Esophagus squamous epithelium (tissue), 5 donors: Measurements from ENCODE around the gene CATSPERB. TPM values are rescaled to one million over a fixed set of nuclear protein-coding genes. Genes with fewer than 3 reads are reported as not detected.

Experiments
- DNase-seq: peaks from one replicate; lab custom pipeline; 2025; lab: John Stamatoyannopoulos, UW
- H3K27ac ChIP-seq, 4 donors: fragments of 200-600 bp; sonication (generic); one replicate each; pipeline ENCODE4 v1.5.1; 2016 to 2019; ENCODE audit warnings: mild to moderate bottlenecking in 1 of 4
- H3K27me3 ChIP-seq, 4 donors: fragments of 200-600 bp; sonication (generic); 1 replicate in 3 of 4; 2 replicates in 1 of 4; pipeline versions ENCODE4 v1.5.1 to v1.6.0; 2017 to 2021; ENCODE audit warnings: antibody characterized with exemption in 1 of 4
- H3K36me3 ChIP-seq, 3 donors: fragments of 200-600 bp; sonication (generic); one replicate each; pipeline ENCODE4 v1.5.1; 2016 to 2019
- H3K4me1 ChIP-seq, 3 donors: fragments of 200-600 bp; sonication (generic); one replicate each; pipeline ENCODE4 v1.5.1; 2017 to 2019
- H3K4me3 ChIP-seq, 4 donors: fragments of 200-600 bp; sonication (generic); 1 replicate in 3 of 4; 2 replicates in 1 of 4; pipeline ENCODE4 v1.5.1; 2016 to 2019; ENCODE audit warnings: mild to moderate bottlenecking in 2 of 4, moderate library complexity in 1 of 4
- H3K9me3 ChIP-seq, 3 donors: fragments of 200-600 bp; sonication (generic); one replicate each; pipeline ENCODE4 v1.5.1; 2016 to 2019
- CTCF ChIP-seq, 6 experiments: fragments of 450-650 bp in 4 of 6; fragments of 200-600 bp in 2 of 6; sonication (generic) in 2 of 6; IDR thresholded peaks; one replicate each; pipeline ENCODE4 v1.5.1; 2016 to 2019; ENCODE audit warnings: antibody characterized with exemption in 6 of 6, mild to moderate bottlenecking in 4 of 6, moderate library complexity in 4 of 6
- POLR2A ChIP-seq, 4 donors: fragments of 450-650 bp; IDR thresholded peaks; one replicate each; pipeline ENCODE4 v1.6.1; 2017; ENCODE audit warnings: antibody characterized with exemption in 4 of 4, mild to moderate bottlenecking in 4 of 4, moderate library complexity in 3 of 4
- WGBS, 2 donors: methylation state at CpG; one replicate each; pipeline ENCODE4 v1.1.5; 2018; 5-methylcytosine and 5-hydroxymethylcytosine counted together
- intact Hi-C: fragments of 100-400 bp; cut with DNase I; formaldehyde crosslinking; loops from one replicate; pipeline ENCODE4 v1.15.0; 2022
- total RNA-seq, 4 donors: library from RNA; depleted of rRNA; stranded (reverse); fragments of >200 nt; gene quantifications; one replicate each; pipeline ENCODE4 v1.1.0, GENCODE V29; 2016
- donor health status: DM: yes; HTN: yes; CAD: no.

Gene CATSPERB
- total RNA-seq, 4 donors from 2014 or later: 0.82 to 1.6 (median 0.99) TPM

- DNase-seq: no peak
Measured at GRCh38 chr14:91714805-91715204, 17.1 kb downstream of the CATSPERB start.

GRCh38 chr14:91708795-91709194, 23.1 kb downstream of the CATSPERB start:
- no peaks in the 10 kb centered on the region for H3K36me3 ChIP-seq
- 76 to 87% methylated on average over 3 of the region's 3 CpGs for WGBS, 2 donors
- intact Hi-C loops: no loop called here
- no peak overlapping the region for H3K4me3 ChIP-seq
- no peak overlapping the region for H3K27ac ChIP-seq
- H3K4me1 ChIP-seq: no peaks in the 10 kb centered on the region
- peaks cover 0 to 4% (median 0%) of the 10 kb centered on the region in 3 donors for H3K9me3 ChIP-seq
- no peak for DNase-seq
- no peaks in the 10 kb centered on the region for H3K27me3 ChIP-seq
- TF ChIP-seq POLR2A (IDR thresholded peaks at IDR 0.05): no peak
- TF ChIP-seq CTCF (IDR thresholded peaks at IDR 0.05): no peak

More at GRCh38 chr14:91714805-91715204, 17.1 kb downstream of the CATSPERB start:
- 70 to 72% methylated on average over 6 of the region's 6 CpGs for WGBS, 2 donors
- intact Hi-C loops: no loop called here
- Histone ChIP-seq H3K27me3 (no peaks in the 10 kb centered on the region), H3K27ac (no peak overlapping the region), H3K4me3 (no peak overlapping the region), H3K9me3 (no peaks in the 10 kb centered on the region), H3K4me1 (no peaks in the 10 kb centered on the region), H3K36me3 (no peaks in the 10 kb centered on the region)
- TF ChIP-seq POLR2A (IDR thresholded peaks at IDR 0.05) (no peak), CTCF (IDR thresholded peaks at IDR 0.05) (no peak)

- DNase-seq: no peak
- Histone ChIP-seq H3K4me3 (no peak overlapping the region), H3K36me3 (no peaks in the 10 kb centered on the region), H3K4me1 (no peaks in the 10 kb centered on the region), H3K27me3 (no peaks in the 10 kb centered on the region), H3K9me3 (peaks cover 0 to 4% (median 0%) of the 10 kb centered on the region in 3 donors), H3K27ac (no peak overlapping the region)
- intact Hi-C loops: no loop called here
- TF ChIP-seq POLR2A (IDR thresholded peaks at IDR 0.05): no peak
- no peak for TF ChIP-seq CTCF (IDR thresholded peaks at IDR 0.05)
Measured at GRCh38 chr14:91706996-91707395, 24.9 kb downstream of the CATSPERB start.

GRCh38 chr14:91694643-91695042, 37.2 kb downstream of the CATSPERB start:
- WGBS, 2 donors: 54 to 58% methylated on average over 2 of the region's 2 CpGs
- Histone ChIP-seq H3K9me3 (peaks cover 0 to 19% (median 7%) of the 10 kb centered on the region in 3 donors), H3K27me3 (no peaks in the 10 kb centered on the region), H3K4me3 (no peak overlapping the region), H3K36me3 (no peaks in the 10 kb centered on the region), H3K27ac (no peak overlapping the region), H3K4me1 (peaks cover 0 to 7% (median 0%) of the 10 kb centered on the region in 3 donors)
- intact Hi-C loops: no loop called here
- no peak for DNase-seq
- TF ChIP-seq CTCF (IDR thresholded peaks at IDR 0.05) (no peak), POLR2A (IDR thresholded peaks at IDR 0.05) (no peak)

- intact Hi-C loops: no loop called here
- Histone ChIP-seq H3K9me3 (peaks cover 0 to 19% (median 7%) of the 10 kb centered on the region in 3 donors), H3K27ac (no peak overlapping the region), H3K27me3 (no peaks in the 10 kb centered on the region), H3K4me1 (peaks cover 0 to 7% (median 0%) of the 10 kb centered on the region in 3 donors), H3K4me3 (no peak overlapping the region), H3K36me3 (no peaks in the 10 kb centered on the region)
- DNase-seq: no peak
- WGBS, 2 donors: 22 to 28% methylated on average over 1 of the region's 1 CpG
- TF ChIP-seq CTCF (IDR thresholded peaks at IDR 0.05) (no peak), POLR2A (IDR thresholded peaks at IDR 0.05) (no peak)
Measured at GRCh38 chr14:91693346-91693745, 38.5 kb downstream of the CATSPERB start.
